K562 (cell line): Measurements from ENCODE around the gene ATG7. TPM values are rescaled to one million over a fixed set of nuclear protein-coding genes. Genes with fewer than 3 reads are reported as not detected.
A peak's percentile ranks its signal among the peaks of the same experiment; 100 is the strongest.

ENCODE experiments used
- BACH1 ChIP-seq: fragments of 200-800 bp; sonication (Bioruptor generic); IDR thresholded peaks from 2 replicates; pipeline ENCODE4 v1.6.1; 2016; ENCODE audit warnings: missing genetic modification characterization, missing compliant biosample characterization
- CBX5 ChIP-seq: IDR thresholded peaks from 2 replicates; pipeline ENCODE4 v1.6.1; 2014; ENCODE audit warnings: low read depth, borderline replicate concordance
- CHCHD3 ChIP-seq: fragments of 250-450 bp; sonication (Bioruptor Pico); IDR thresholded peaks from 2 replicates; pipeline ENCODE4 v2.1.2; 2022; ENCODE audit warnings: mild to moderate bottlenecking
- CREB3L1 ChIP-seq: fragments of 450-650 bp; IDR thresholded peaks from 2 replicates; pipeline ENCODE4 v1.6.1; 2014; ENCODE audit warnings: low read depth, mild to moderate bottlenecking, moderate library complexity, borderline replicate concordance
- CREB5 ChIP-seq: fragments of 250-450 bp; sonication (Bioruptor Pico); IDR thresholded peaks from 2 replicates; pipeline ENCODE4 v1.5.0; 2020; ENCODE audit warnings: mild to moderate bottlenecking
- GTF3C2 ChIP-seq: IDR thresholded peaks from 3 replicates; pipeline ENCODE4 v1.6.1; 2011; ENCODE audit warnings: borderline replicate concordance, mild to moderate bottlenecking, moderate library complexity; ENCODE audit not compliant: insufficient read length; ENCODE audit errors: extremely low read depth
- HEY1 ChIP-seq: fragments of 250-450 bp; sonication (Bioruptor Pico); IDR thresholded peaks from 2 replicates; pipeline ENCODE4 v1.5.0; 2020; ENCODE audit warnings: mild to moderate bottlenecking, moderate library complexity, borderline replicate concordance
- KAT2B ChIP-seq: IDR thresholded peaks from one replicate; pipeline ENCODE4 v1.6.1; 2012; ENCODE audit warnings: low read depth, mild to moderate bottlenecking, control low read depth, inconsistent platforms, low read length, moderate library complexity
- MXD1 ChIP-seq: fragments of 250-450 bp; sonication (Bioruptor Pico); IDR thresholded peaks from 2 replicates; pipeline ENCODE4 v1.8.0; 2021; ENCODE audit warnings: borderline replicate concordance, mild to moderate bottlenecking, moderate library complexity; ENCODE audit not compliant: poor library complexity, severe bottlenecking
- NR4A1 ChIP-seq, 2 experiments: fragments of 250-450 bp in 1 of 2; fragments of 450-650 bp in 1 of 2; sonication (Bioruptor Pico) in 1 of 2; IDR thresholded peaks; 2 replicates each; pipeline versions ENCODE4 v1.4.0 to v1.6.1; 2016 to 2020; ENCODE audit warnings: mild to moderate bottlenecking in 2 of 2, missing compliant biosample characterization in 1 of 2, missing genetic modification characterization in 1 of 2, moderate library complexity in 1 of 2
- ZNF217 ChIP-seq: sonication (generic); formaldehyde crosslinking; IDR thresholded peaks from 2 replicates; pipeline ENCODE4 v1.8.0; 2022; ENCODE audit warnings: mild to moderate bottlenecking, missing genetic modification reagents
- ZNF280A ChIP-seq: fragments of 450-650 bp; IDR thresholded peaks from 2 replicates; pipeline ENCODE4 v1.6.1; 2018; ENCODE audit warnings: mild to moderate bottlenecking, low read depth; ENCODE audit not compliant: partially characterized antibody
- polyA plus RNA-seq, 8 experiments: library from polyadenylated mRNA; depleted of rRNA in 4 of 8; stranded (reverse) in 5 of 8; unstranded in 3 of 8; fragments of >200 nt; fragmentation: Nextera tagmentation in 2 of 8; fragmentation: Illumina TruSeq in 1 of 8; extraction: Ambion mirVana in 2 of 8; extraction: Trizol in 1 of 8; gene quantifications; 2 replicates each; pipeline versions ENCODE4 v1.2.1 to v1.2.3, GENCODE V29; 2011 to 2014; ENCODE audit warnings: inconsistent platforms in 1 of 8, missing spikeins in 1 of 8
- total RNA-seq, 7 experiments: library from RNA; depleted of rRNA in 6 of 7; stranded (reverse); fragments of >200 nt in 6 of 7; fragmentation: Illumina TruSeq in 2 of 7; extraction: Trizol in 2 of 7; gene quantifications; 2 replicates each; pipeline versions ENCODE4 v1.2.1 to v1.2.3, GENCODE V29; 2011 to 2021; ENCODE audit warnings: low replicate concordance in 1 of 7

Gene ATG7
- total and polyA plus RNA-seq, 9 of the 15 experiments (the other 6 are each of a cell fraction or from before 2014, with no cell fraction given), result 18.3 to 45.3 (median 33.6) TPM

GRCh38 chr3:11271986-11272904 is at the start of gene ATG7 (continued):
- TF ChIP-seq CHCHD3, result no peak; the same call in 1 of the 2 replicates
- TF ChIP-seq GTF3C2, result no peak
- no peak for TF ChIP-seq ZNF280A
- no peak for TF ChIP-seq MXD1
- TF ChIP-seq BACH1 (tag), result no peak
- no peak for TF ChIP-seq ZNF217
- TF ChIP-seq NR4A1 (CRISPR knock-in tag; IDR thresholded peaks at IDR 0.05), result no peak
- TF ChIP-seq NR4A1 (tag; IDR thresholded peaks at IDR 0.05), result peak; percentile 77
- TF ChIP-seq CREB3L1, result peak; percentile 55; the same call in 1 of the 2 replicates
- TF ChIP-seq CBX5, result no peak
- no peak for TF ChIP-seq HEY1 (CRISPR knock-in tag)
- no peak for TF ChIP-seq CREB5 (CRISPR knock-in tag)
- TF ChIP-seq KAT2B, result no peak
